Loucy (cell line): ENCODE data around the gene DNA2.

Experiments used
- EZH2phosphoT487 ChIP-seq: fragments of 200-600 bp; IDR thresholded peaks from 2 replicates; pipeline ENCODE4 v1.6.1; 2018; ENCODE audit warnings: antibody characterized with exemption, mild to moderate bottlenecking, moderate library complexity, borderline replicate concordance
- TF ChIP-seq, protein P1 (sequence below): fragments of 200-600 bp; sonication (generic); conservative IDR thresholded peaks from 2 replicates; pipeline ENCODE4 v1.5.1; 2014; ENCODE audit warnings: mild to moderate bottlenecking, antibody characterized with exemption, low read length

DNA sequence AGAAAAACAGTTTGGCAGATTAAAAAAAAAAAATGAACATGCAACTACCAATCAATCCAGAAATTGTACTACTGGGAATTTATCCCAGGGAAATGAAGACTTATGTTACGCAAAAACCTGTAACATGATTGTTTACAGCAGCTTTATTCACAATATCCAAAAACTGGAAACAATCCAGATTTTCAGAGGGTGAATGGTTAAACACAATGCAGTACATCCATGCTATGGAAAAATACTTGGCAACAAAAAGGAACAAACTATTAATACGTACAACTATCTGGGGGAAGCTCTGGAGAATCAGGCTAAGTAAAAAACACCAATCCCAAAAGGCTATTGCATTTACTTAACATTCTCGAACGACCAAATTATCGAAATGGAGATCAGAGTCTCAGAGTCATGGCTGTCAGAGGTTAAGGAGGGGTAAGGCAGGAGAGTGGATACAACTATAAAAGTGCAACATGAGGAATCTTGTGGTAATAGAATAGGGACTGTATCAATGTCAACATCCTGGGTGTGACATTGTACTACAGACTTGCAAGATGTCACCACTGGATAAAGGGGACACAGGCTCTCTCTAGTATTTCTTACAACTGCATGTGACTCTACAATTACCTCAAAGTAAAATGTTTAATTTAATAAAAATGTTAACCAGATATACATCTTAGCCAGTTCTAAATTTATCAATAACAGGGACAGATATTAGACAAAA, 43.2 kb downstream of the DNA2 start:
- TF ChIP-seq, protein P1, sequence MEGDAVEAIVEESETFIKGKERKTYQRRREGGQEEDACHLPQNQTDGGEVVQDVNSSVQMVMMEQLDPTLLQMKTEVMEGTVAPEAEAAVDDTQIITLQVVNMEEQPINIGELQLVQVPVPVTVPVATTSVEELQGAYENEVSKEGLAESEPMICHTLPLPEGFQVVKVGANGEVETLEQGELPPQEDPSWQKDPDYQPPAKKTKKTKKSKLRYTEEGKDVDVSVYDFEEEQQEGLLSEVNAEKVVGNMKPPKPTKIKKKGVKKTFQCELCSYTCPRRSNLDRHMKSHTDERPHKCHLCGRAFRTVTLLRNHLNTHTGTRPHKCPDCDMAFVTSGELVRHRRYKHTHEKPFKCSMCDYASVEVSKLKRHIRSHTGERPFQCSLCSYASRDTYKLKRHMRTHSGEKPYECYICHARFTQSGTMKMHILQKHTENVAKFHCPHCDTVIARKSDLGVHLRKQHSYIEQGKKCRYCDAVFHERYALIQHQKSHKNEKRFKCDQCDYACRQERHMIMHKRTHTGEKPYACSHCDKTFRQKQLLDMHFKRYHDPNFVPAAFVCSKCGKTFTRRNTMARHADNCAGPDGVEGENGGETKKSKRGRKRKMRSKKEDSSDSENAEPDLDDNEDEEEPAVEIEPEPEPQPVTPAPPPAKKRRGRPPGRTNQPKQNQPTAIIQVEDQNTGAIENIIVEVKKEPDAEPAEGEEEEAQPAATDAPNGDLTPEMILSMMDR, result no peak
- no peak for TF ChIP-seq EZH2phosphoT487
